Endothelial cell of umbilical vein (primary cell): ENCODE results near the gene GAST. TPM values are rescaled to one million over a fixed set of nuclear protein-coding genes. Genes with fewer than 3 reads are reported as not detected.

Experiments used
- BruUV-seq: library from RNA; stranded (reverse); fragments of 400-500 nt; replicated peaks from 2 replicates; lab custom pipeline; 2021; lab: Mats Ljungman, UMichigan
- CTCF ChIA-PET: fragments of 300-600, 350-600 bp; sonication (Branson Sonifier 250); formaldehyde crosslinking; loops from one replicate; lab custom pipeline; 2021; ENCODE audit warnings: antibody characterized with exemption, inconsistent platforms; lab: Charles Lee
- POLR2A ChIA-PET: fragments of 300-600, 350-600 bp; sonication (Branson Sonifier 250); formaldehyde crosslinking; loops from one replicate; lab custom pipeline; 2021; ENCODE audit warnings: antibody characterized with exemption, inconsistent platforms; lab: Charles Lee
- DNase-seq: peaks from one replicate; pipeline ENCODE4 v3.0.0-alpha.2; 2011; ENCODE audit warnings: low read depth, low spot score
- FAIRE-seq: peaks from 2 replicates; lab custom pipeline; 2011; peaks lifted over from hg19 to GRCh38; lab: Jason Lieb, UNC
- H2AFZ ChIP-seq: 2 replicates; pipeline ENCODE4 v1.6.0; 2012; ENCODE audit warnings: low read depth, low read length, control low read depth, inconsistent platforms
- H3K27ac ChIP-seq: 2 replicates; pipeline ENCODE4 v1.5.1; 2011; ENCODE audit warnings: low read depth, mild to moderate bottlenecking, control low read depth, low read length, moderate library complexity; ENCODE audit not compliant: insufficient read depth
- H3K27me3 ChIP-seq, 2 experiments: 2 replicates each; pipeline versions ENCODE4 v1.6.0 to v1.6.1; 2011; ENCODE audit warnings: low read length in 2 of 2, mixed read lengths in 1 of 2; ENCODE audit not compliant: control insufficient read depth in 2 of 2, insufficient read depth in 2 of 2
- H3K36me3 ChIP-seq, 2 experiments: 2 replicates in 1 of 2; 3 replicates in 1 of 2; pipeline ENCODE4 v1.5.1; 2011; ENCODE audit warnings: low read length in 2 of 2, mild to moderate bottlenecking in 1 of 2, moderate library complexity in 1 of 2; ENCODE audit not compliant: control insufficient read depth in 2 of 2, insufficient read depth in 2 of 2; ENCODE audit errors: extremely low read depth in 1 of 2
- H3K4me1 ChIP-seq: 3 replicates; pipeline ENCODE4 v1.5.1; 2011; ENCODE audit warnings: mild to moderate bottlenecking, low read length; ENCODE audit not compliant: control insufficient read depth, insufficient read depth; ENCODE audit errors: extremely low read depth
- H3K4me2 ChIP-seq: 2 replicates; pipeline ENCODE4 v1.6.1; 2011; ENCODE audit warnings: low read length, control low read depth, mixed read lengths; ENCODE audit not compliant: insufficient read depth
- H3K4me3 ChIP-seq, 3 experiments: fragments of 200-600 bp in 1 of 3; sonication (generic), shearing (Covaris generic) in 1 of 3; replicated peaks in 1 of 3; 2 replicates each; pipeline ENCODE4 v1.5.1; 2011 to 2016; ENCODE audit warnings: control low read depth in 3 of 3, low read length in 3 of 3, mild to moderate bottlenecking in 2 of 3, inconsistent platforms in 1 of 3, low read depth in 1 of 3, moderate library complexity in 1 of 3; ENCODE audit not compliant: insufficient read depth in 1 of 3
- H3K79me2 ChIP-seq: 2 replicates; pipeline ENCODE4 v1.6.0; 2012; ENCODE audit warnings: low read length, inconsistent platforms; ENCODE audit not compliant: control insufficient read depth, insufficient read depth
- H3K9ac ChIP-seq: replicated peaks from 2 replicates; pipeline ENCODE3; 2011; ENCODE audit warnings: low read length, control low read depth; ENCODE audit not compliant: insufficient read depth; ENCODE audit errors: extremely low read depth
- H3K9me1 ChIP-seq: replicated peaks from 3 replicates; pipeline ENCODE4 v1.6.0; 2011; ENCODE audit warnings: mild to moderate bottlenecking, low read length; ENCODE audit not compliant: control insufficient read depth, insufficient read depth; ENCODE audit errors: extremely low read depth
- H3K9me3 ChIP-seq: replicated peaks from 2 replicates; pipeline ENCODE4 v1.5.1; 2012; ENCODE audit warnings: low read length, inconsistent platforms; ENCODE audit not compliant: control insufficient read depth, insufficient read depth
- H4K20me1 ChIP-seq: replicated peaks from 2 replicates; pipeline ENCODE3; 2011; ENCODE audit warnings: mild to moderate bottlenecking, low read length; ENCODE audit not compliant: control insufficient read depth, insufficient read depth; ENCODE audit errors: extremely low read depth
- EZH2 ChIP-seq: IDR thresholded peaks from 2 replicates; pipeline ENCODE4 v1.6.1; 2012; ENCODE audit warnings: borderline replicate concordance, low read depth, mild to moderate bottlenecking, moderate library complexity, low read length, inconsistent platforms; ENCODE audit not compliant: severe bottlenecking
- FOS ChIP-seq: IDR thresholded peaks from 2 replicates; pipeline ENCODE4 v1.6.1; 2011; ENCODE audit warnings: mild to moderate bottlenecking, low read length, moderate library complexity, borderline replicate concordance; ENCODE audit not compliant: insufficient read depth
- GATA2 ChIP-seq: IDR thresholded peaks from 2 replicates; pipeline ENCODE4 v1.7.0; 2011; ENCODE audit warnings: low read depth, mild to moderate bottlenecking, moderate library complexity, mixed read lengths, low read length; ENCODE audit not compliant: insufficient read length, insufficient read depth
- JUN ChIP-seq: IDR thresholded peaks from 2 replicates; pipeline ENCODE4 v1.6.1; 2011; ENCODE audit warnings: borderline replicate concordance, low read depth; ENCODE audit not compliant: insufficient read length, insufficient read depth
- MYC ChIP-seq: IDR thresholded peaks from one replicate; pipeline ENCODE4 v1.6.1; 2011; ENCODE audit warnings: mild to moderate bottlenecking, low read depth, low read length
- POLR2A ChIP-seq: IDR thresholded peaks from 2 replicates; pipeline ENCODE4 v1.6.1; 2012; ENCODE audit warnings: low read depth, mild to moderate bottlenecking, control low read depth, low read length
- POLR2AphosphoS5 ChIP-seq: IDR thresholded peaks from 2 replicates; pipeline ENCODE4 v1.6.1; 2012; ENCODE audit warnings: low read depth, mild to moderate bottlenecking, control low read depth, low read length, moderate library complexity; ENCODE audit not compliant: insufficient read depth
- dilution Hi-C: fragments of 300-500 bp; cut with MboI; formaldehyde crosslinking; loops from one replicate; pipeline ENCODE4 v1.15.0; 2019; ENCODE audit warnings: low sequenced_read_pairs; ENCODE audit not compliant: extremely low pct_ligation_motif_present
- intact Hi-C: fragments of 100-400 bp; cut with micrococcal nuclease; formaldehyde crosslinking; loops from one replicate; pipeline ENCODE4 v1.10.0; 2022
- polyA plus RNA-seq, 4 experiments: library from polyadenylated mRNA; depleted of rRNA in 3 of 4; stranded (reverse) in 3 of 4; unstranded in 1 of 4; fragments of >200 nt; gene quantifications; 2 replicates each; pipeline versions ENCODE4 v1.2.1 to v1.2.3, GENCODE V29; 2011 to 2012; ENCODE audit warnings: missing spikeins in 1 of 4
- total RNA-seq: library from RNA; stranded (reverse); gene quantifications from 2 replicates; pipeline ENCODE4 v1.2.3, GENCODE V29; 2021
- TF ChIP-seq, protein P1 (sequence below), 2 donors: IDR thresholded peaks; 1 replicate in 1 of 2; 2 replicates in 1 of 2; pipeline ENCODE4 v1.5.1; 2011; ENCODE audit warnings: low read length in 2 of 2, mild to moderate bottlenecking in 2 of 2, moderate library complexity in 2 of 2, control low read depth in 1 of 2, inconsistent platforms in 1 of 2, low read depth in 1 of 2; ENCODE audit not compliant: insufficient read depth in 1 of 2; ENCODE audit errors: extremely low read depth in 1 of 2
- TF ChIP-seq, protein P2 (sequence below): IDR thresholded peaks from 2 replicates; pipeline ENCODE4 v1.6.1; 2011; ENCODE audit not compliant: insufficient read depth, insufficient read length

The GAST gene
- total and polyA plus RNA-seq, 2 donors (not counting 3 experiments of a cell fraction or from before 2014, with no cell fraction given): not detected

DNA sequence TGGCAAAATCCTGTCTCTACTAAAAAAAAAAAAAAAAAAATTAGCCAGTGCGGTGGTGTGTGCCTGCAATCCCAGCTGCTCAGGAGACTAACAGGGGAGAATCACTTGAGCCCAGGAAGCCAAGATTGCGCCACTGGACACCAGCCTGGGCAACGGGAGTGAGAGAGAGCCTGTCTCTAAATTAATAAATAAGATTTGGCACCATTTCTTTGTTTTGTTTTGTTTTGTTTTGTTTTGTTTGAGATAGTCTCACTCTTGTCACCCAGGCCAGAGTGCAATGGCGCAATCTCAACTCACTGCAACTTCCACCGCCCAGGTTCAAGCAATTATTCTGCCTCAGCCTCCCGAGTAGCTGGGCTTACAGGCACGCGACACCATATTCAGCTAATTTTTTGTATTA lies 9.4 kb upstream of the GAST start:
- Histone ChIP-seq H3K4me2 (no peak overlapping the region), H2AFZ (no peak overlapping the region), H3K9me3 (no peaks in the 10 kb centered on the region), H3K36me3 (no peaks in the 10 kb centered on the region), H3K9ac (no peak overlapping the region), H3K4me3 (no peak overlapping the region), H3K4me1 (no peaks in the 10 kb centered on the region), H3K79me2 (no peaks in the 10 kb centered on the region), H4K20me1 (no peaks in the 10 kb centered on the region), H3K9me1 (no peaks in the 10 kb centered on the region), H3K27me3 (no peaks in the 10 kb centered on the region), H3K27ac (no peak overlapping the region)
- BruUV-seq: no TSS peak
- POLR2A ChIA-PET: no interaction called here
- intact Hi-C loops: no loop called here
- no peak for FAIRE-seq
- dilution Hi-C loops: no loop called here
- DNase-seq: no peak
- CTCF ChIA-PET: interaction anchor here (1.2 kb wide), 1 partner anchor 35 kb away, joined by 3 read pairs; no protein-coding TSS in a partner anchor
- no peak for TF ChIP-seq EZH2
- TF ChIP-seq, protein P1, sequence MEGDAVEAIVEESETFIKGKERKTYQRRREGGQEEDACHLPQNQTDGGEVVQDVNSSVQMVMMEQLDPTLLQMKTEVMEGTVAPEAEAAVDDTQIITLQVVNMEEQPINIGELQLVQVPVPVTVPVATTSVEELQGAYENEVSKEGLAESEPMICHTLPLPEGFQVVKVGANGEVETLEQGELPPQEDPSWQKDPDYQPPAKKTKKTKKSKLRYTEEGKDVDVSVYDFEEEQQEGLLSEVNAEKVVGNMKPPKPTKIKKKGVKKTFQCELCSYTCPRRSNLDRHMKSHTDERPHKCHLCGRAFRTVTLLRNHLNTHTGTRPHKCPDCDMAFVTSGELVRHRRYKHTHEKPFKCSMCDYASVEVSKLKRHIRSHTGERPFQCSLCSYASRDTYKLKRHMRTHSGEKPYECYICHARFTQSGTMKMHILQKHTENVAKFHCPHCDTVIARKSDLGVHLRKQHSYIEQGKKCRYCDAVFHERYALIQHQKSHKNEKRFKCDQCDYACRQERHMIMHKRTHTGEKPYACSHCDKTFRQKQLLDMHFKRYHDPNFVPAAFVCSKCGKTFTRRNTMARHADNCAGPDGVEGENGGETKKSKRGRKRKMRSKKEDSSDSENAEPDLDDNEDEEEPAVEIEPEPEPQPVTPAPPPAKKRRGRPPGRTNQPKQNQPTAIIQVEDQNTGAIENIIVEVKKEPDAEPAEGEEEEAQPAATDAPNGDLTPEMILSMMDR (IDR thresholded peaks at IDR 0.05; ENCODE audit: extremely low read depth in 1 of 2, insufficient read depth in 1 of 2, low read depth in 1 of 2, low read length in 2 of 2): no peak
- TF ChIP-seq JUN: no peak
- TF ChIP-seq POLR2AphosphoS5: no peak
- TF ChIP-seq MYC: no peak
- no peak for TF ChIP-seq FOS
- TF ChIP-seq, protein P2, sequence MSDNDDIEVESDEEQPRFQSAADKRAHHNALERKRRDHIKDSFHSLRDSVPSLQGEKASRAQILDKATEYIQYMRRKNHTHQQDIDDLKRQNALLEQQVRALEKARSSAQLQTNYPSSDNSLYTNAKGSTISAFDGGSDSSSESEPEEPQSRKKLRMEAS: no peak
- no peak for TF ChIP-seq POLR2A
- no peak for TF ChIP-seq GATA2
